GM12873 (cell line): ENCODE data around the gene FAM3D.

Experiments used
- CTCF ChIP-seq: IDR thresholded peaks from 2 replicates; pipeline ENCODE4 v1.5.1; 2012; ENCODE audit warnings: low read depth, mild to moderate bottlenecking, moderate library complexity, low read length, control low read depth; ENCODE audit not compliant: insufficient read depth; ENCODE audit errors: missing control alignments

FAM3D gene

GRCh38 chr3:58628823-58629562, 37.6 kb downstream of the FAM3D start:
- no peak for TF ChIP-seq CTCF

- TF ChIP-seq CTCF, result no peak
Observed at GRCh38 chr3:58627941-58628340, 38.6 kb downstream of the FAM3D start.

GRCh38 chr3:58627570-58627885, 39.0 kb downstream of the FAM3D start:
- TF ChIP-seq CTCF, result no peak

- no peak for TF ChIP-seq CTCF
Observed at GRCh38 chr3:58626841-58627569, 39.6 kb downstream of the FAM3D start.

- TF ChIP-seq CTCF, result no peak
Observed at GRCh38 chr3:58625196-58625824, 41.3 kb downstream of the FAM3D start.

GRCh38 chr3:58624550-58624949, 42.0 kb downstream of the FAM3D start:
- TF ChIP-seq CTCF, result no peak

- TF ChIP-seq CTCF, result no peak
Observed at GRCh38 chr3:58623961-58624360, 42.6 kb downstream of the FAM3D start.
